ENCODE data around the gene ACD. TPM values are rescaled to one million over a fixed set of nuclear protein-coding genes. Genes with fewer than 3 reads are reported as not detected.
"Not testable (repeated sequence)": the region's sequence is repeated elsewhere in the genome, so short reads cannot be mapped to it uniquely, and the experiment has no call there.

Gene ACD
- 10 to 100 TPM; 31.0 to 51.2 (median 39.2) TPM for polyA plus RNA-seq

DNA sequence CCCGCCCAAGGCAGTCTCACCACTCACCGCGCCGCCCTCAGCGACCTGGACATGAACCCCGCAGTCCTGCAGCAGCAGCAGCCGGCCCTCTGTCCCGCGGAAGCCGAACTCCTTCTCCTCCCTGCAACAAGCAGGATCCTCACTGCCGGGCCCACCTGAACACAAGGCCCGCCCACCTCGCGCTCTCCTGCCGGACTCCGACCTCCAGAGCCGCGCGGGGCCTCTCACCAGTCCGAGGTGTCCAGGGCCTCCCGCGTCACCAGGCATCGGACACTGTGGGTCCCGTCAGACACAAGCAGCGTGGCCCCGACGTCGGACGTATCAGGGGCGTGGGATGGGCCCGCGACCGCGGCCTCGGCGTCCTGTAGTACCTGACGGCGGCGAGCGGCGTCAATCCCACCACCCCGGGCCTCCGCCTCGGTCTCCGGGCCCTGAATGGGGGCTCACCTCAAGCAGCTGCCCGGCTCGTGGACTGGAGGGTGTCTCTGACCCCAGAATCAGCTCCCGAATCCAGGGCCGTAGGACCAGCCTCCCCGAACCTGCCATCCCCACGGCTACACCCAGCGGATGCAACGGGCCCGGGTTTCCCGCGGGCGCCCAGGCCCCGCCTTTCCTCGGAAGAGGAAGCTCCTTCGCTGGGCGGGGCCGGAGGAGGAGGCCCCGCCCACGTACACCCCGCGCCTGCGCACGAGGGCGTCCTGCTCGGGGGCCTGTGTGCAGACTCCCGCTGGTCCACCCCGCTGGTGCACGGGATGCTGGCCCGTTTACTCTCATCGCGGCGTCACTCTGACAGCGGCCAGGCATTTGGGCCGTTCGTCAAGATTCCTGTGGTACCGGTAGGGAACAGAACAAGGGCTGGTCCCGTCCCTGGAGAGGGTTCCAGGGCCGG, at the start of gene ACD:
Gene ACD (minus strand): TSS at position 586 of the 889 bp plus-strand sequence. CDS start 40 bp downstream, at position 546.
- peak within 1 kb of the TSS; percentile 92 to 95 (median 94) for H3K4me3 Mint-ChIP-seq
- H3K4me1 Mint-ChIP-seq = peaks cover 9 to 19% of the 10 kb centered on the region in 2 donors
- DNase-seq = peak; percentile 92 to 94 (median 94)

DNA sequence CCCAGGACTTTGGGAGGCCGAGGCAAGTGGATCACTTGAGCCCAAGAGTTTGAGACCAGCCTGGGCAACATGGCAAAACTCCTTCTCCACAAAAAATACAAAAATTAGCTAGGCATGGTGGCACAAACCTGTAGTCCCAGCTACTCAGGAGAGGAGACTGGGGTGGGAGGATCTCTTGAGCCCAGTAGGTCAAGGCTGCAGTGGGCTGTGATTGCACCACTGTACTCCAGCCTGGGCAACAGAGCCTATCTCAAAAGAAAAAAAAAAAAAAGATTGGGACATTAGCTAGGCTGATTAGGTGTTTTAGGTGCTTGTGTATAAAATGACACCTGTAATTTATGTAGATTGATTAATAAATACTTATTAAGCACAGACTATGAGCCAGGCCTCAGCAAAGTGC, 49.0 kb upstream of the ACD start:
- Mint-ChIP-seq H3K4me1 (peaks cover 7 to 20% of the 10 kb centered on the region in 2 donors), H3K27me3 (ENCODE audit: low read depth in 3 of 3) (no peaks in the 10 kb centered on the region), H3K9me3 (no peaks in the 10 kb centered on the region), H3K36me3 (no peaks in the 10 kb centered on the region), H3K27ac (no peak overlapping the region), H3K4me3 (no peak overlapping the region)
- no peak for DNase-seq

More for the DNA sequence above, at the start of gene ACD:
- Mint-ChIP-seq H3K27me3 (ENCODE audit: low read depth in 3 of 3) (peaks cover 8 to 14% (median 11%) of the 10 kb centered on the region in 3 donors), H3K9me3 (no peaks in the 10 kb centered on the region), H3K27ac (peak within 1 kb of the TSS; percentile 89 to 98 (median 96)), H3K36me3 (peaks cover 0 to 3% (median 0%) of the 10 kb centered on the region in 3 donors)

DNA sequence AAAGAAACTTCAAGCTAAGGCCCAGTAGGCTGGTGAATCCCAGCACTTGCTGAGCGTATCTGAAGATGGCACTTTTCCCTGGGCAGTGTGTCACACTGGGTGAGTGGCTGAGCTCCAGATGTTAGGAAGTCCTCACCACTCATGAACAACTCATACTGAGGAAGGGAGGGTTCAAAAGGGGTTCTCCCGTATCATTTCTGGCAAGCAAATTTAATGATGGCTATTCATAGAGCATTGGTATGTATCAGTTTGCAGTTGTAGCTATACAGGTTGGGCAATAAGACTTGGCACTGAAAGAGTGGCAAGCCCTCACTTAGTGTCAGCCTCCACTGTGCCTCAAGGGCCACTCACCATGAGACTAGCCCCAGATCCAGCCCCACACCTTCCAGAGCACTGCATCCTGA, 48.3 kb upstream of the ACD start:
- no peaks in the 10 kb centered on the region for H3K36me3 Mint-ChIP-seq
- H3K9me3 Mint-ChIP-seq = no peaks in the 10 kb centered on the region
- no peak for DNase-seq
- peaks cover 13 to 27% of the 10 kb centered on the region in 2 donors for H3K4me1 Mint-ChIP-seq
- H3K27ac Mint-ChIP-seq = no peak overlapping the region
- H3K4me3 Mint-ChIP-seq = no peak overlapping the region
- no peaks in the 10 kb centered on the region for H3K27me3 Mint-ChIP-seq (ENCODE audit: low read depth in 3 of 3)

DNA sequence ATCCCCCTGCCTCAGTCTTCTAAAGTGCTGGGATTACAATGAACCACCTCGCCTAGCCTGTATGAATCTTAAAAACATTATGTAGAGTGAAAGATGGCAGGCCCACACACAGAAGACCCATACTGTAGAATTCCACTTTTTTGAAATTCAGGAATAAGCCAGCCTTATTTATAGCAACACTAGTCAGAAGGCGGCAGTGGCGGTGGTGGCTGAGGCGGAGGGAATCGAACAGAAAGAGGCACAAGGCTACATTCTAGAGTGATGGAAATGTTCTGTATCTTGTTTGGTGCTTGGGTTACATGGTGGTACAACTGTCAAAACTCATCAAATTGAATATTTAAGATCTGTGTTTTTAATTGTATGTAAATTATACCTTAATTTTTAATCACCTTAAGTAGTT, 47.7 kb upstream of the ACD start:
- Mint-ChIP-seq H3K4me1 (peaks cover 19 to 33% of the 10 kb centered on the region in 2 donors), H3K9me3 (no peaks in the 10 kb centered on the region), H3K36me3 (no peaks in the 10 kb centered on the region), H3K27me3 (ENCODE audit: low read depth in 3 of 3) (no peaks in the 10 kb centered on the region), H3K27ac (peak overlapping the region in 2 of 6 donors; percentile 38 to 85), H3K4me3 (no peak overlapping the region)
- DNase-seq = no peak

DNA sequence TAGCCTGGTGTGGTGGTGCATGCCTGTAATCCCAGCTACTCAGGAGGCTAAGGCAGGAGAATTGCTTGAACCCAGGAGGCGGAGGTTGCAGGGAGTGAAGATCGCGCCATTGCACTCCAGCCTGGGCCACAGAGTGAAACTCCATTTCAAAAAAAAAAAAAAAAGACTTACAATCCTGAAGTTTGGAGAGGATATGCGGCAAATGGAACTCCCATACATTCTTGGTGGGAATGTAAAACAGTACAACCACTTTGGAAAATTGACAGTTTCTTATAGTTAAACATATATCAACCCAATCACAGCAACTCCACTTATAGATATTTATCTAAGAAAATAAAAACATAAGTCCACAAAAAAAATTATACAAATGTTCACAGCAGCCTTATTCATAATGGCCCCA, 47.1 kb upstream of the ACD start:
- no peak for DNase-seq
- H3K36me3 Mint-ChIP-seq = no peaks in the 10 kb centered on the region
- H3K27me3 Mint-ChIP-seq (ENCODE audit: low read depth in 3 of 3) = no peaks in the 10 kb centered on the region
- no peaks in the 10 kb centered on the region for H3K9me3 Mint-ChIP-seq
- H3K4me1 Mint-ChIP-seq = peaks cover 20 to 33% of the 10 kb centered on the region in 2 donors
- H3K4me3 Mint-ChIP-seq = no peak overlapping the region
- no peak overlapping the region for H3K27ac Mint-ChIP-seq

DNA sequence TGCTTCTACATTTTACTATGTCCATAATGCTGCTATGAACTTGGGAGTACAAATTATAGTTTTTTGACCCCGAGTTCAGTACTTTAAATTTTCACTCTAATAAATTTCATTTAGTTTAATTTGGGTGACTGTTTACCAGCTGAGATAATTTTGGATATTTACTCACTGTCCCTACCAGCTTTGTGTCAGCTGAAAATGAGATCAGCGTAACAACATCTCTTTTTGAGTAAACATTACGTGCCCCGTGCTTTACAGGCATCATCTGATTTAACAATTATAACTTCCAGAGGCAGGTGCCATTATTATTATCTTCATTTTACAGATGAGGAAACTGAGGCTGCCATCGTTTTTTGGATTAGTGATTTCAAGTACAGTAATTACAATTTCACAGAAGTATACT, 44.0 kb upstream of the ACD start:
- Mint-ChIP-seq H3K27me3 (ENCODE audit: low read depth in 3 of 3) (no peaks in the 10 kb centered on the region), H3K9me3 (no peaks in the 10 kb centered on the region), H3K4me1 (peaks cover 19 to 25% of the 10 kb centered on the region in 2 donors), H3K4me3 (peak overlapping the region in 1 of 5 donors; percentile 66), H3K27ac (peak overlapping the region in 5 of 6 donors; percentile 47 to 87 (median 76)), H3K36me3 (no peaks in the 10 kb centered on the region)
- DNase-seq = no peak

DNA sequence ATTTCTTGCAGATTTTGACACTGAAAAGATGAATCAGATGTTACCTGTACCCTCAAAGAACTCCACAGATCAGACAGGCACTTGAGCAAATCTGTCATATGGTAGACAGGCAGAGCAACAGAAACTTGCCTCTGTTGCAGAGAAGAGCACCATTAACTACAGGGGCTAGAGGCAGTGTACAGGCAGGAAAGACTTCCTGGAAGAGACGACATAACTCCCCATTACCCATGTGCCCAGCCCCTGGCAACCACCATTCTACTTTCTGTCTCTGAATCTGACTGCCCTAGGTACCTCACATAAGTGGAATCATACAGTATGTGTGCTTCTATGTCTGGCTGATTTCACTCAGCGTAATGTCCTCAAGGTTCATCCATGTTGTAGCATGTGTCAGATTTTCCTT, 43.6 kb upstream of the ACD start:
- peaks cover 19 to 25% of the 10 kb centered on the region in 2 donors for H3K4me1 Mint-ChIP-seq
- DNase-seq = peak in 1 of 3 donors; percentile 9
- H3K4me3 Mint-ChIP-seq = peak overlapping the region in 4 of 5 donors; percentile 19 to 66 (median 63)
- H3K27ac Mint-ChIP-seq = peak overlapping the region; percentile 47 to 87 (median 80)
- peaks cover 0 to 3% (median 2%) of the 10 kb centered on the region in 3 donors for H3K36me3 Mint-ChIP-seq
- H3K27me3 Mint-ChIP-seq (ENCODE audit: low read depth in 3 of 3) = no peaks in the 10 kb centered on the region
- no peaks in the 10 kb centered on the region for H3K9me3 Mint-ChIP-seq

DNA sequence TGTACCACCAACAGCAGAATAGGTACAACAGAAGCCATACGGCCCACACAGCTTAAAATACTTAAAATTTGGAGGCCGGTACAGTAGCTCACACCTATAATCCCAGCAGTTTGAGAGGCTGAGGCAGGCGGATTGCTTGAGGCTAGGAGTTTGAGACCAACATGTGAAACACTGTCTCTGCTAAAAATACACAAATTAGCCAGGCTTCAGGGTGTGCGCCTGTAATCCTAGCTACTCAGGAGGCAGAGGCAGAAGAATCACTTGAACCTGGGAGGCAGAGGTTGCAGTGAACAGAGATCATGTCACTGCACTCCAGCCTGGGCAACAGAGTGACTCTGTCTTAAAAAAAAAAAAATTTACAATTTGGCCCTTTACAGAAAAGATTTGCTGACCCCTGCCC, 42.1 kb upstream of the ACD start:
- Mint-ChIP-seq H3K27ac (peak overlapping the region in 3 of 6 donors; percentile 5 to 64 (median 49)), H3K36me3 (peaks cover 6 to 9% (median 8%) of the 10 kb centered on the region in 3 donors)

DNA sequence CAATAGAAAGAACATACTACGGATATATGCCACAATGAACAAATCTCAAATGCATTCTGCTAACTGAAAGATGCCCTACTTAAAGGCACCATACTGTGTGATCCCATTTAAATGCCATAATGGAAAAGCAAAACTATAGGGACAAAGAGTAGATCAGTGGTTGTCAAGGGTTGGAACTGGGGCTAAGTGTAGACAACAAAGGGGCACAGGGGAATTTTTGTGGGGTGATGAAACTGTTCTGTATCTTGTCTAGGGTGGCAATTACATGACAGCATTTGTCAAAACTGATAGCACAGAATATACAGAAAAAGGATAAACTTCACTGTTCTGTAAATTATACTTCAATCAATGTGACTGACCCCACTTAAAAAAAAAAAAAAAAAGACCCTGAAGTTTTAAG, 41.4 kb upstream of the ACD start:
- peaks cover 19 to 25% of the 10 kb centered on the region in 2 donors for H3K4me1 Mint-ChIP-seq
- no peaks in the 10 kb centered on the region for H3K9me3 Mint-ChIP-seq
- peak overlapping the region in 3 of 6 donors; percentile 1 to 49 (median 22) for H3K27ac Mint-ChIP-seq
- peaks cover 8 to 9% (median 9%) of the 10 kb centered on the region in 3 donors for H3K36me3 Mint-ChIP-seq
- H3K4me3 Mint-ChIP-seq = no peak overlapping the region
- no peaks in the 10 kb centered on the region for H3K27me3 Mint-ChIP-seq (ENCODE audit: low read depth in 3 of 3)
- no peak for DNase-seq

More for the DNA sequence above, 42.1 kb upstream of the ACD start:
- Mint-ChIP-seq H3K4me3 (no peak overlapping the region), H3K9me3 (no peaks in the 10 kb centered on the region), H3K27me3 (ENCODE audit: low read depth in 3 of 3) (no peaks in the 10 kb centered on the region), H3K4me1 (peaks cover 19 to 25% of the 10 kb centered on the region in 2 donors)
- DNase-seq = no peak

DNA sequence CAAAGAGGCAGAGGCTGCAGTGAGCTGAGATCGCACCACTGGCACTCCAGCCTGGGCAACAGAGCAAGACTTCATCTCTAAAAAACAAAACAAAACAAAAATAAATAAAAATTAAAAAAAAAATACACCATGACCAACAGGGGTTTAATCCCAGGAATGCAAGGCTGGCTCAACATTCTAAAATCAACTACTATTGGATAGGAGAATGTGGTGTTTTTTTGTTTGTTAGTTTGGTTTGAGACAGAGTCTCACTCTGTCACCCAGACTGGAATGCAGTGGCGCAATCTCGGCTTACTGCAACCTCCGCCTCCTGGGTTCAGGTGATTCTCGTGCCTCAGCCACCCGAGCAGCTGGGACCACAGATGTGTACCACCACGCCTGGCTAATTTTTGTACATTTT, 39.2 kb upstream of the ACD start:
- Mint-ChIP-seq H3K4me3 (no peak overlapping the region), H3K36me3 (peaks cover 8 to 9% (median 9%) of the 10 kb centered on the region in 3 donors), H3K9me3 (no peaks in the 10 kb centered on the region), H3K27ac (no peak overlapping the region), H3K27me3 (ENCODE audit: low read depth in 3 of 3) (no peaks in the 10 kb centered on the region), H3K4me1 (peaks cover 16 to 20% of the 10 kb centered on the region in 2 donors)
- DNase-seq = no peak

DNA sequence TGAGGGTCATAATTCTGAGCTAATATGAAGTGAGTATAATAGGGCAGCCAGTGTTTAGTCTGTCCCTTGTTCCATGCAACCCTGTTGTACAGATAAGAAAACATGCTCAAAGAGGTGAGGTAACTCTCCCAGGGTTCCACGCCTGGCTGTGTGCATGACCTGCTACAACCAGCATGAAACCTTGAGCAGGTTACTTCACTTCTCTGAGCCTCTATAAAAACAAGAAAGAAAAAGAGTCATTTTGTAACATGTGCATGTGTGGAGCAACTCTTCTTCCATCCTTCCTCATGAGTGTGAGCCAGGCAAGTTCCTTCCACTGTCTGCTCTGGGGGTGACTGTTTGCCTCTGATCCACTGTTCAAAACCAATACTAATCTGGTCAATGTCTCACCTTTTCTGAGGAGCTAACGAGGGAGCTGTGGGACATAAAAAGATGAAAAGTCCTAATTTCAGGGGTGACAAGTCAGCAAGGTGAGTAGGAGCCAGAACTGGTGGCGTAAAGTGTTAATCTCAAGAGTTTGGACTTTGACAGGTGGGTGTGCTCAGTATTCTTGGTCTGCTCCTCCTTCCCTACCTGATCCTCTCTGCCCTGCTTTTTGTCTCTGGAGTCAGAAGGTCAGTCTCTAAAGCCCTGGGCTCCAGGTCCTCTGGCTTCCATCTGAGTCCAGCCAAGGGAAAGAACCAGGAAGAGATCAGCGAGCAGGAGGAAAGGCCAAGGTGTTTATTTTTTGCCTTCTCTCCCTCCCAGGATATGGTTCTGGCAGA, 37.5 kb upstream of the ACD start:
- Mint-ChIP-seq H3K9me3 (no peaks in the 10 kb centered on the region), H3K27me3 (ENCODE audit: low read depth in 3 of 3) (no peaks in the 10 kb centered on the region), H3K36me3 (peaks cover 8 to 9% (median 9%) of the 10 kb centered on the region in 3 donors), H3K27ac (peak overlapping the region in 1 of 6 donors; percentile 56), H3K4me3 (no peak overlapping the region), H3K4me1 (peaks cover 2 to 5% of the 10 kb centered on the region in 2 donors)
- no peak for DNase-seq

DNA sequence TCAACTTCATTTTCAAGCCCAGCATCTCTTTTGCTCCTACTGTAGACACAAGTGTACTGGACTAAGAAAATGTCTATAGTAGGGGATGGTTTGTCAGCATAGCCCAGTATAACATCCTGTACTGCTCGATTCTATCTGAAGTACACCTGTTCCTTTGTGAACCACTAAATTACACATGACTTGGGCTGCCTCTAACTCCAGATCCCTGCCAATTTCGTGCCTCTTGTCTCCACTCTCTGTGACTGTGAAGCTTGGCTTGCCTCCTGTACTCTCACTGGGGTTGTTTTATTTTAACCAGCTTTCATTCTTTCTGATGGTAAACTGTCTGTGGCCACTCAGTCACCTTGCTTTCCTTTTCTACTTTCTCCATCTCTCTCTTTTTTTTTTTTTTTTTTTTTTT, 34.6 kb upstream of the ACD start:
- DNase-seq = no peak
- no peaks in the 10 kb centered on the region for H3K9me3 Mint-ChIP-seq
- H3K36me3 Mint-ChIP-seq = peaks cover 8 to 9% (median 9%) of the 10 kb centered on the region in 3 donors
- no peaks in the 10 kb centered on the region for H3K27me3 Mint-ChIP-seq (ENCODE audit: low read depth in 3 of 3)
- no peak overlapping the region for H3K27ac Mint-ChIP-seq
- no peaks in the 10 kb centered on the region for H3K4me1 Mint-ChIP-seq
- no peak overlapping the region for H3K4me3 Mint-ChIP-seq

DNA sequence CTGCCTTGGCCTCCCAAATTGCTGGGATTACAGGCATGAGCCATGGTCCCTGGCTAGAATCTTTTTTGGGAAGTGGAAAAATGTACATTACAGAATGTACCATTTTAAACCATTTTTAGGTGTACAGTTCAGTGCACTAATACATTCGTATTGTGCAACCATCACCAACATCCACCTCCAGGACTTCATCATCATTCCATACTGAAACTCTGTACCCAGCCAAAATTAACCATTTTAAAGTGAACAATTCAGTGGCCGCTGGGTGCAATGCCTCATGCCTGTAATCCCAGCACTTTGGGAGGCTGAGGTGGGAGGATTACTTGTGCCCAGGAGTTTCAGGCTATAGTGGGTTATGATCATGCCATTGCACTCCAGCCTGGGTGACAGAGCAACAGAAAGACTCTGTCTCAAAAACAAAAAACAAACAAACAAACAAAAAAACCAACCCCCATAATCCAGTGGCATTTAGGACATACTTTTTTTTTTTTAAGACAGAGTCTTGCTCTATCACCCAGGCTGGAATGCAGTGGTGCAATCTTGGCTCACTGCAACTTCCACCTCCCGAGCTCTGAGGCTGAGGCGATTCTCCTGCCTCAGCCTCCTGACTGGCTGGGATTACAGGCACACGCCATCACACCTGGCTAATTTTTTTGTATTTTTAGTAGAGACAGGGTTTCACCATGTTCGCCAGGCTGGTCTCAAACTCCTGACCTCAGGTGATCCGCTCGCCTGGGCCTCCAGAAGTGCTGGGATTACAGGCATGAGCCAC, 33.6 kb upstream of the ACD start:
- not testable (repeated sequence) for H3K27me3 Mint-ChIP-seq (ENCODE audit: low read depth in 3 of 3); DNase-seq; H3K4me3 Mint-ChIP-seq; H3K9me3 Mint-ChIP-seq; H3K4me1 Mint-ChIP-seq; H3K27ac Mint-ChIP-seq; H3K36me3 Mint-ChIP-seq

Measured in immature natural killer cell (primary cell).